Gastroesophageal sphincter (tissue), 3 donors: ENCODE measurements around the gene CYP3A7.
"Not testable (repeated sequence)": the region's sequence is repeated elsewhere in the genome, so short reads cannot be mapped to it uniquely, and the experiment has no call there.

Source experiments
- CTCF ChIP-seq, 4 experiments: fragments of 200-600 bp in 2 of 4; fragments of 450-650 bp in 2 of 4; sonication (generic) in 1 of 4; IDR thresholded peaks; one replicate each; pipeline ENCODE4 v1.5.1; 2017 to 2019; ENCODE audit warnings: antibody characterized with exemption in 4 of 4, mild to moderate bottlenecking in 2 of 4, moderate library complexity in 2 of 4
- POLR2A ChIP-seq, 2 donors: fragments of 450-650 bp; IDR thresholded peaks; one replicate each; pipeline ENCODE4 v1.6.1; 2017; ENCODE audit warnings: antibody characterized with exemption in 2 of 2, mild to moderate bottlenecking in 2 of 2, moderate library complexity in 1 of 2
- POLR2AphosphoS5 ChIP-seq: sonication (generic); formaldehyde crosslinking; IDR thresholded peaks from one replicate; pipeline ENCODE4 v1.6.1; 2017; ENCODE audit warnings: antibody characterized with exemption

DNA sequence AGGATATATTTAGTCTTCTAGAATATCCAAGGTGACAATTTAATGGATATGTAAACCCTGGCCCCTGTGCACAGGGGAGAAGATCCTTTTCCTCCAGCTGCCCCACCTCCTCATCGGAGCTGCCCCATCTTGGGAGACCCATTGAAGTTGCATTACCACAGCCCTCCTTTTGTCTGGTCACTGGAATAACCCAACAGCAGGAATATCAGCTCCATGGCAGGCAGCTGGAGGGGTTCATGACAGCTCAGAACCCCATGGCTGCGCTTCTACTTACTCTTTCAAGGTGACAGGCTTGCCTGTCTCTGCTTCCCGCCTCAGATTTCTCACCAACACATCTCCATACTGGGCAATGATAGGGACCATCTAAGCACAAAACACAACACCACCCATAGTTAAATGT is 34.5 kb upstream of the CYP3A7 start:
- not testable (repeated sequence) for TF ChIP-seq CTCF (IDR thresholded peaks at IDR 0.05); POLR2A (IDR thresholded peaks at IDR 0.05); POLR2AphosphoS5
